T-helper 17 cell (primary cell): ENCODE measurements around the gene APMAP. TPM values are rescaled to one million over a fixed set of nuclear protein-coding genes. Genes with fewer than 3 reads are reported as not detected.
A peak's percentile ranks its signal among the peaks of the same experiment; 100 is the strongest.

Experiments used
- ATAC-seq: fragments of 150-1000 bp; cut with Tn5 transposase; 2 replicates; pipeline ENCODE4 v1.10.0; 2021; ENCODE audit warnings: mild to moderate bottlenecking, moderate library complexity
- DNase-seq, 3 donors: peaks; one replicate each; pipeline versions ENCODE4 v3.0.0 to v3.0.0-alpha.2; 2020 to 2021
- H3K9me3 ChIP-seq: one replicate; pipeline ENCODE4 v1.7.0; 2013; ENCODE audit warnings: low read length, mild to moderate bottlenecking; ENCODE audit not compliant: control insufficient read depth, poor library complexity, severe bottlenecking
- H3K27ac Mint-ChIP-seq: one replicate; pipeline ENCODE4 v1.8.0; 2022; ENCODE audit warnings: mild to moderate bottlenecking, moderate library complexity, mixed read lengths
- H3K27me3 Mint-ChIP-seq: one replicate; pipeline ENCODE4 v1.8.0; 2022; ENCODE audit warnings: mixed read lengths
- H3K36me3 Mint-ChIP-seq: one replicate; pipeline ENCODE4 v1.8.0; 2022; ENCODE audit warnings: low read depth, mixed read lengths
- H3K4me1 Mint-ChIP-seq: one replicate; pipeline ENCODE4 v1.8.0; 2022; ENCODE audit warnings: mild to moderate bottlenecking, mixed read lengths
- H3K4me3 Mint-ChIP-seq: one replicate; pipeline ENCODE4 v1.8.0; 2022; ENCODE audit warnings: mild to moderate bottlenecking, moderate library complexity, mixed read lengths
- total RNA-seq, 4 donors: library from RNA in 2 of 4; stranded (reverse) in 2 of 4; gene quantifications; one replicate each; pipeline ENCODE4 v1.2.3 and lab custom pipeline; 2022 to 2026

The APMAP gene
- total RNA-seq, 2 donors from 2014 or later, result 24.6 to 26.2 TPM

DNA sequence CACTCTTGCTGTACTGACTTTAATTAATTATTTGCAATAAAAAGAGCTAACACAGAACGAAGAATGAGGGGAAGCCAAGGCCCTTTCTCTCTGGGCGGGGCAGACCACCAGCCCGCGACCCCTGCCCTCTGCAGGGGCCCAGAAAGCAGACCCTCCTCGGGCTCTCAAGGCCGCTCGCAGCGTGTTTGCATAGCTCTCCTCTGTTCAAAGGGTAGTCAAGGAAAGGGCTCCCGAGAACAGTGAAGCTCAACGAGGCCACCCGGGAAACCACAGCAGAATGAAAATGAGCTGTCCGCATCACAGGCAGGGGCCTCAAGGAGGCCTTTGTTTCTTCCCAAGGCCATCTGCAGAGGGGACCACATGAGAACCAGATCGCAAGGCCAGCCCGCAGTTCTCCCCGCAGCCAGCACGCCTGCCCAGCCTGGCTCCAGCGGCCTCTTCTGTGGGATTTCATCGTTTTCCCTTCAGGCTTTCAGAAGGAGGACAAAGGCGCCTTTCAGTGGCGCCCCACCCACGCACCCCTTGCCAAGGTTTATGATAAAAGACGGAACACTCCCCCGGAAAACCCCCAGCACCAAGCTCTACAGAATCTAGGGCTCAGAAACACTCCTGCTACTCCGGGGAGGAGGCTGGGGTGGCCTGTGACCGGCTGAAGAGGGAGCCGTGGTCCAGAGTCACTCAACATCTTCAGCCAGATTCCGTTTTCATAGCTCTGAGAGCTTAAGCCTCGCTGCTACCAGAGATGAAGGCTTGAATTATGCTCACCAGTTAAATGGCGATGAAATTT lies 40.1 kb upstream of the APMAP start:
- Mint-ChIP-seq H3K36me3 (peaks cover 4% of the 10 kb centered on the region), H3K27ac (peak overlapping the region; percentile 57), H3K4me1 (peaks cover 35% of the 10 kb centered on the region), H3K4me3 (no peak overlapping the region), H3K27me3 (no peaks in the 10 kb centered on the region)
- no peak for DNase-seq
- H3K9me3 ChIP-seq, result no peaks in the 10 kb centered on the region
- ATAC-seq, result no peak

DNA sequence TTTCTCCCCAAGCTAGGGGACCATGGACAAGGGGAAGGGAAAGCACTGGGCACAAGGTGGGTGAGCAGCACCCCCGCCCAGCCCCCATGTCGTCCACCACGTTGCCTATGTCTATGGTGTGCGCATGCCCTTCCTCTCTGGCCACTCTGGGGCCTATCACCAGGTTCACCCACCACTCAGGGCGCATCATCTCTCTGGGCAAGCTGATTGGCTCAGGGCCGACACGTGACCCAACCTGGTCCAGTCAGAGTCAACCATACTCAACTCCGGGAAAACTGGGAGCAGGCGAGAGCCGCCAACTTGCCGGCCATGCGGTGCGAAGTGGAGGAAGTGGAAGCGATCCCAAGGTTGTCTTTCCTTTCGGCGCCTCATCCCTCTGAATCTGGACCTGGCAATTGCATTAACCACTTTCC lies 39.5 kb upstream of the APMAP start:
- Mint-ChIP-seq H3K4me3 (no peak overlapping the region), H3K27me3 (no peaks in the 10 kb centered on the region), H3K4me1 (peaks cover 34% of the 10 kb centered on the region), H3K36me3 (peaks cover 8% of the 10 kb centered on the region), H3K27ac (peak overlapping the region; percentile 57)
- no peaks in the 10 kb centered on the region for H3K9me3 ChIP-seq
- no peak for ATAC-seq
- DNase-seq, result no peak

DNA sequence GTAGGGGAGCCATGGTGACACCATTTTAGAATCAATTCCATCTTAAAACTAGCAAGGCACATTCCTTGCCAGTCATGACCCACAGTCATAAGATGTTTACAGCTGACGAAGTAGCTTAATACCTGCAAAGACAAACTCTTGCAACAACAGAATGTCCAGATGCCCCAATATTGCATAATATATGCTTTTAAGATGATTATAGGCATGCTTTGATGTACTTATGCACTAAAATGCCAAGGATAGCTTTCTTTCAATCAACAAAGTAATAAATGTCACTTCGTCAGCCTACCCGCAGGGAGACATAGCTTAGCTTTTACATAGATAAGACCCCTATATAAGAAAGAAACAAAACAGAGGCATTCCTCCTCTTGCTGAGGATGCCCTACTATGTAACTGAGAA lies 38.7 kb upstream of the APMAP start:
- H3K9me3 ChIP-seq, result no peaks in the 10 kb centered on the region
- peaks cover 9% of the 10 kb centered on the region for H3K36me3 Mint-ChIP-seq
- peak overlapping the region; percentile 68 for H3K27ac Mint-ChIP-seq
- no peak for DNase-seq
- no peak overlapping the region for H3K4me3 Mint-ChIP-seq
- no peak for ATAC-seq
- no peaks in the 10 kb centered on the region for H3K27me3 Mint-ChIP-seq
- peaks cover 26% of the 10 kb centered on the region for H3K4me1 Mint-ChIP-seq

DNA sequence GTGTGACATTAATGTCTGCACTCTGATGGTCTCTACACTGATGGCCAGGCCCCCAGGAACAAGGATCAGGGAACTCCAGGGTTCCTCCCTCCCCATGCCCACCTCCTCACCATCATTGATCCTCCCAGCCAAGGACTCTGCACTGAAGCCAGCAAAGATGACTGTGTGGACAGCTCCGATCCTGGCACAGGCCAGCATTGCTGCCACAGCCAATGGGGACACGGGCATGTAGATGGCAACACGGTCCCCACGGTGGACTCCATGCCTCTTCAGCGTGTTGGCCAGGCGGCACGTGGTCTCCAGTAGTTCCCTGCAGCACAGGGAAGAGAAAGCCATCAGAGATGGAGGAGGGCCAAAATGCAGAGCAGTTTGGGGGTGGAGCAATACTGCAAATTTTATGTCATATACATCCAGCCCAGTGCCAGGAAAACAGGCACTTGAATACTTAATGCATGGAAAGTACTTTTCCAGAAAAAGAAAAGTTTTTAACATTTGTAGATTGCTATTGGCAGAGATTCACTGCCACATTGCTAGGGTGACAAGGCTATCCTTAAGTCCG lies 38.2 kb upstream of the APMAP start:
- no peaks in the 10 kb centered on the region for H3K9me3 ChIP-seq
- H3K27ac Mint-ChIP-seq, result peak overlapping the region; percentile 68
- H3K27me3 Mint-ChIP-seq, result no peaks in the 10 kb centered on the region

DNA sequence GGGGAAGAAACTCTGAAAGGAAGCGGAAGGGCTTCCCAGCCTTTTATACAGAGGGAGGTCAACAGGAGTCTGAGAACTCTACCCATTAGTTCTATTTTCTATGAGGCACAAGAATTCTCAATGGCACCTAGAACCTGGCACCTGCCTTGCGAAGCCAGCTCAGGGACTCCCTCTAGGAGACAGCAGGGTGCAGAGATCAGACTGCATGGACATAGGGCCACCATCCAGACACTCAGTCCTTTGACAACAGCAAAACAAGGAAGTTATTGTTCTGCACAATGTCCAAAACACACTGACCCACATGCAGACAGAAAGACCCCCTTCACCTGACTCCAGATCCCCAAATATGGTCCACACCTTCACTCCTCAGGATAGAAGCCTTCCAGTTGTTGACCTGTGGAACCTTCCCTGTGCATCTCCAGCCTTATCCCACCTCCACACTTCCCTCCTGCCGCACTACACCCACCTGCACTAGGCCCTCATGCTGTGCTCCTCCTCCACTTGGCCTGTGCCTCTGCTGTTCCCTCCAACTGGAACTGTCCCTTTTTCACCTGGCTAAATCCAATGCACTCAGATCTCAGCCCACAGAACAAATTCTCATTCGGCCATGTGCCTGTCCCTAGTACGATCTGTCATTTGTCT lies 37.6 kb upstream of the APMAP start:
- Mint-ChIP-seq H3K27ac (peak overlapping the region; percentile 68), H3K4me3 (no peak overlapping the region), H3K36me3 (peaks cover 9% of the 10 kb centered on the region), H3K4me1 (peaks cover 20% of the 10 kb centered on the region), H3K27me3 (no peaks in the 10 kb centered on the region)
- ATAC-seq (no peak), DNase-seq (no peak)
- no peaks in the 10 kb centered on the region for H3K9me3 ChIP-seq

More for the DNA sequence above, 38.2 kb upstream of the APMAP start:
- no peak for DNase-seq
- Mint-ChIP-seq H3K36me3 (peaks cover 9% of the 10 kb centered on the region), H3K4me3 (no peak overlapping the region), H3K4me1 (peaks cover 21% of the 10 kb centered on the region)
- no peak for ATAC-seq

DNA sequence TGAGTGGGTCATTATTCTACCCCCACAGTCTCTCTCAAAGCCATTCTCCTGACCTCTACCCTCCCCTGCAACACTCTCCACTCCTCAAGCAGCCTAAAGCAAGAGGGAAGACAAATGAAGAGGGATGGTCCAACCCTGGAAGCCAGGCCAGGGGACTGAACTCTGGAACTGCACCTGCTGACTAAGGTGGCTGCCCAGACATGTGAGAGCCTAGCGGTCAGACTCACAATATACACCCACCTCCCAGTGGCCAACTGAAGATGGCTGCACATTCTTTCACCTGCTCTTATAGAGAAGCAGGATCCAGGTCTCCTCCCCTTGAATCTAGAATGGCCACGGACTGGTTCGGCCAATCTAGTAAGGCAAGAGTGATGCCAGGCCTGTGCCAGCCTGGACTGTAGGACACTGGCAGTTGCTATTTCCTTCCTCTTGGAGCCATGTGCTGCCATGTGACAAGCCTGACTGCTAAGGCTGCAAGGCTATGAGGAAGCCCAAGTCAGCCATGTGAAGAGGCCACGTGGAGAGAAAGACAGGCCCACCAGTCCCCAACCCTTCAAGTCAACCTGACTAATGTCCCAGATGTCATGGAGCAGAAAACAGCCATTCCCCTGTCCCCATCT lies 33.5 kb upstream of the APMAP start:
- peaks cover 9% of the 10 kb centered on the region for H3K36me3 Mint-ChIP-seq
- no peaks in the 10 kb centered on the region for H3K9me3 ChIP-seq
- ATAC-seq (no peak), DNase-seq (no peak)
- no peak overlapping the region for H3K27ac Mint-ChIP-seq
- no peaks in the 10 kb centered on the region for H3K27me3 Mint-ChIP-seq
- H3K4me1 Mint-ChIP-seq, result peaks cover 20% of the 10 kb centered on the region
- H3K4me3 Mint-ChIP-seq, result no peak overlapping the region

DNA sequence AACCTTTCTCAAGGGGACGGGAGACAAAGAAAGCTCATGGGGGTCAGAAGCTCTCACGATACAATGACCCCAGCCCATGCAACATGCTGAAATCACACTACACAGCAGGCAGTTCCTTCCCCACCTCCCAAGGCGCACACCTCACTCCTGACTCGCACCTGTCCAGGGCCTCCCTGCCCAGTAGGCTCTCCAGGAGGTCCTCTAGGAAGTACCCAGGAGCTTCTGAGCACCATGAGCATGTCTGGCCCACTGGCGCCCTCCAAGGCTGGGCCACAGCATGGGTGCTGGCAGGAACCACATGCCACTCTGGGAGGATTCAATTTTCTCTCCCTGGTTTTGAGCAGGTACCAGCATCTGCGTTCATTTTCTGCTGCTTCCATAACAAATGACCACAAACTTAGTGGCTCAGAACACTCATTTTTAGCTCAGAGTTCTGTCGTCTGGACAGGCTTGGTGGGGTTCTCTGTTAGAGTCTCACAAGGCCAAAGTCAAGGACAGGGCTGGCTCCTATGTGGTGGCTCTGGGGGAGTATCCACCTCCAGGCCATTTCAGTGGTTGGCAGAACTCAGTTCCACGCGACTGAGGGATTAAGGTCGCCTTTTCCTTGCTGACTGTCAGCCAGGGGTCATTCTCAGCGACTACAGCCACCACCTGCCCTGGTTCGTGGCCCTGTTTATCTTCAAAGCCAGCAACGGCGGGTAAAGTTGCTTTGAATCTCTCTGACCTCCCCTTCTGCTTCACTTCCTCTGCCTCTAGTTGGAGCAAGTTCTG lies 32.7 kb upstream of the APMAP start:
- peaks cover 7% of the 10 kb centered on the region for H3K36me3 Mint-ChIP-seq
- no peak for ATAC-seq
- DNase-seq, result no peak
- no peak overlapping the region for H3K4me3 Mint-ChIP-seq
- H3K9me3 ChIP-seq, result no peaks in the 10 kb centered on the region
- H3K4me1 Mint-ChIP-seq, result peaks cover 18% of the 10 kb centered on the region
- H3K27ac Mint-ChIP-seq, result no peak overlapping the region
- no peaks in the 10 kb centered on the region for H3K27me3 Mint-ChIP-seq

DNA sequence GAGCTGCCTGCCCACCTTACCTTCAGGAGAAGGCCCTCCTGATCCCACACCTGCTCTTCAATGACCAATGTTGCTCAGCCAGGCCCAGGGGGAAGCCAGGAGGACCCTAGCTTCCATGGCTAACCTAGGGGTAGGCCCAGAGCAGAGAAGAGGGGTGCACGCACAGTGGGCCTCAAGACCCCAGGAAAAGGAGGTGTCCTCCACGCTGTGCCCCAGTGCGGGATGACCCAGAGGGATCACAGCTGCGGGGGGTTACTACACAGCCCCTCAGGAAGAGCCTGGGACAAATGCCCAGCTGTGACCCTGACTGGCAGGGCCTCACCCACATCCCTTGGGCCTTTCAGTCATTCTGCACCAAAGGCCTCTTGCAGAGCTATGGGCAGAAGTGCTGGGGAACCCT lies 31.6 kb upstream of the APMAP start:
- DNase-seq (no peak), ATAC-seq (no peak)
- no peaks in the 10 kb centered on the region for H3K27me3 Mint-ChIP-seq
- H3K4me3 Mint-ChIP-seq, result no peak overlapping the region
- H3K36me3 Mint-ChIP-seq, result peaks cover 5% of the 10 kb centered on the region
- peaks cover 13% of the 10 kb centered on the region for H3K4me1 Mint-ChIP-seq
- H3K27ac Mint-ChIP-seq, result no peak overlapping the region
- H3K9me3 ChIP-seq, result no peaks in the 10 kb centered on the region

DNA sequence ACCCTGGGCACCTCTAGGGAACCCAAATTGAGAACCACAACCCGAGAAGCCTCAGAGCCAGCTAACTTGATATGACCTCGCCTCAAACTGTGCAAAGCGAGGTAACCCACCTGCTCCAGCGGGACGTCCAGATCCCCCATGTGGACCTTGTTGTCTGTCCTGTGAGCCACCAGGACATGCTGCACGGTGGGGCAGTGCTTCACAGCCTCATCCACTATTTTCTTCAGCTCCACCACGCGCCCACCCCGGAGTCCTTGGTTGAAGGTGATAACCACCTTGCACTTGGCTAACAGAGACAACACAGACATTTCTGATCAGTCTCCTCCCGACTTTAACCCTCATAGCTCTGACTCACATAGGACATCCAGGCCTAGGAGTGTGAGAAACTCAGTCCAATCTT lies 30.8 kb upstream of the APMAP start:
- ATAC-seq (no peak), DNase-seq (no peak)
- H3K4me3 Mint-ChIP-seq, result no peak overlapping the region
- peaks cover 13% of the 10 kb centered on the region for H3K4me1 Mint-ChIP-seq
- peaks cover 5% of the 10 kb centered on the region for H3K36me3 Mint-ChIP-seq
- H3K27ac Mint-ChIP-seq, result no peak overlapping the region
- no peaks in the 10 kb centered on the region for H3K9me3 ChIP-seq
- no peaks in the 10 kb centered on the region for H3K27me3 Mint-ChIP-seq

DNA sequence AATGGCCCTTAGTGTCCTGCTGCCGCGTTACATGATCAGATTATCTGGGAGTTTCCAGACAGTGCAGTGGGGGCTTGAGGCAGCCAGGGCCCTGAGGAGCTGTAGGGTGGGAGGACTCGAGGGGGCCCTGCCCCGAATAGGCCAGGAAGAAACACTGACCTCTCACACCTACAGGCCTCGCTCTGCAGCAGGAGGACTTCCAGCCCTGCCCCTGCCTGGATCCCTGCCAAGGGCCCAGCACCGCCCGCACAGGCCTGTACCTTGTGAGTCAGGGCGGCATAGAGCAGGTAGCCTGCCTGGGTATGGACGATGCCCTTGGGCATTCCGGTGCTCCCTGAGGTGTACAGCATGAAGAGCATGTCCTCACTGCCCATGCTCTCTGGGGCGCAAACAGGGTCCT lies 30.1 kb upstream of the APMAP start:
- no peak for ATAC-seq
- no peaks in the 10 kb centered on the region for H3K27me3 Mint-ChIP-seq
- peaks cover 13% of the 10 kb centered on the region for H3K4me1 Mint-ChIP-seq
- H3K4me3 Mint-ChIP-seq, result no peak overlapping the region
- no peak overlapping the region for H3K27ac Mint-ChIP-seq
- no peak for DNase-seq
- peaks cover 5% of the 10 kb centered on the region for H3K36me3 Mint-ChIP-seq
- no peaks in the 10 kb centered on the region for H3K9me3 ChIP-seq

DNA sequence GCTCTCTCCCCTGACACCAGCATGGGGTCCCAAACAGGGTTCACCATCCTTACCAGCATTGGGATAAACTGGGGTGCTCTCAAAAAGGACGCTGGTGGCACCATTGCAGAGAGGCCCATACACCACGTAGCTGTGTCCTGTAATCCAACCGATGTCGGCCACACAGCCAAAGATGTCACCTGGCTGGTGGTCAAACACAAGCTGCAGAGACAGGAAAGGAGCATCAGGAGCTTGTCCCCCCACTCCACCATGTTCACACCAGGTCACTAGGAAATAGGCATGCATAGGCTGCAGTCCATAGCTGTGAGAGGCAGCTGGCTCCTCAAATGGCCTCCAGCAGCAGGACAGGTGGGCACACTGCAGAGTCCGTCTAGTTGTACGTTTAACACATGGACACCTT lies 28.8 kb upstream of the APMAP start:
- no peak overlapping the region for H3K27ac Mint-ChIP-seq
- H3K27me3 Mint-ChIP-seq, result no peaks in the 10 kb centered on the region
- no peak for ATAC-seq

DNA sequence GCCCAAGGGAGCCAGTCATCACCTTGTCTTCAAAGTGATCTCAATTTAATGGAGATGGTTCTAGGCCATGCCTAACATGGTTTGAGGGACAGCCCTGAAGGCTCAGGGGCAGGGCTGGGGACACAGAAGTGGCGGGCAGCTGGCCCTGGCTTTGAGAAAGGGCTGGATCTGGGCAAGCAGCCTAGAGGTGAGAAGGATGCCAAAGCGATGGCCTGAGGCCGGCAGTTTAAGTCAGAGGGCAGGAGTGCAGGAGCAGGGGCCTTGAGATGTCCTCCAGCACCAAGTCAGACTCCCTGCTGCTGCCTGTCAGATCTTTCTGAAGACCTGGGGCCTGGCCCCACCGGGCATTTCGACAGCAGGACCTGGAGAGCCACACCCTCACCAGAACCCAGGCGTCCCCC lies 28.4 kb upstream of the APMAP start:
- no peak for DNase-seq
- no peak overlapping the region for H3K27ac Mint-ChIP-seq
- H3K27me3 Mint-ChIP-seq, result no peaks in the 10 kb centered on the region
- no peak for ATAC-seq
- no peaks in the 10 kb centered on the region for H3K36me3 Mint-ChIP-seq
- peak overlapping the region; percentile 49 for H3K4me3 Mint-ChIP-seq
- no peaks in the 10 kb centered on the region for H3K9me3 ChIP-seq
- peaks cover 9% of the 10 kb centered on the region for H3K4me1 Mint-ChIP-seq

More for the DNA sequence above, 28.8 kb upstream of the APMAP start:
- no peaks in the 10 kb centered on the region for H3K9me3 ChIP-seq
- Mint-ChIP-seq H3K4me1 (peaks cover 9% of the 10 kb centered on the region), H3K4me3 (no peak overlapping the region), H3K36me3 (no peaks in the 10 kb centered on the region)
- DNase-seq, result no peak

DNA sequence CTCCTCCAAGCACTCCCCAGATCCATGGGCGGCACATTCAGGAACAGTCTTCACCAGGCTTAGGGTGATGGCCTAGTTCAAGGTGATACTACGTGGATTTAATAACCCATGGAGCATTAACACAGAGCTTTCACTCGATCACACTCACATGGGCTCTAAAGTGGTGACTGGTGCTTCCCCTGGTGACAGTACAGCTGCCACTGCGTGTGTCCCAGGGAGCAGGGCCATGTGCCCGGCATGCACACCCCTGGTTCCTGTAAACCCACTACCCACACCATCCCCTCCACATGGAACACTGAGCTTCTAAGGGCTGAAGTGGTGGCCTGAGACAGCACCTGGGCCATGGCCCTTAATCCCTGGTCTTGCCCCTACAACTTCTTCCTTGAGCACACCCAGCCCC lies 27.8 kb upstream of the APMAP start:
- H3K4me1 Mint-ChIP-seq, result peaks cover 9% of the 10 kb centered on the region
- no peak overlapping the region for H3K4me3 Mint-ChIP-seq
- H3K27me3 Mint-ChIP-seq, result no peaks in the 10 kb centered on the region
- H3K36me3 Mint-ChIP-seq, result no peaks in the 10 kb centered on the region
- no peaks in the 10 kb centered on the region for H3K9me3 ChIP-seq
- no peak overlapping the region for H3K27ac Mint-ChIP-seq
- DNase-seq, result no peak
- no peak for ATAC-seq
